B cell (primary cell): Measurements from ENCODE around the gene CAT. TPM values are rescaled to one million over a fixed set of nuclear protein-coding genes. Genes with fewer than 3 reads are reported as not detected.

Experiments
- ATAC-seq: fragments of 200-7000 bp; cut with Tn5 transposase; one replicate; pipeline ENCODE4 v1.10.0; 2021; ENCODE audit warnings: low read depth, mild to moderate bottlenecking, moderate number of reproducible peaks, moderate library complexity
- CTCF ChIA-PET: fragments of 350-600 bp; sonication (Branson Sonifier 250); formaldehyde crosslinking; loops from one replicate; lab custom pipeline; 2021; ENCODE audit warnings: antibody characterized with exemption, inconsistent platforms; lab: Charles Lee
- POLR2A ChIA-PET: fragments of 350-600 bp; sonication (Branson Sonifier 250); formaldehyde crosslinking; loops from one replicate; lab custom pipeline; 2021; ENCODE audit warnings: antibody characterized with exemption; lab: Charles Lee
- DNase-seq: peaks from one replicate; pipeline ENCODE4 v3.0.0; 2013
- H2AFZ ChIP-seq: 2 replicates; pipeline ENCODE4 v1.6.1; 2012; ENCODE audit warnings: mild to moderate bottlenecking, low read depth, low read length; ENCODE audit not compliant: insufficient read depth, poor library complexity, severe bottlenecking
- H3K27ac ChIP-seq, 2 donors: 1 replicate in 1 of 2; 2 replicates in 1 of 2; pipeline ENCODE4 v1.5.1; 2012 to 2013; ENCODE audit warnings: low read length in 2 of 2, mild to moderate bottlenecking in 2 of 2, moderate library complexity in 1 of 2
- H3K27me3 ChIP-seq, 4 experiments: fragments of 200-600 bp in 1 of 4; sonication (generic) in 1 of 4; replicated peaks in 1 of 4; 1 replicate in 2 of 4; 2 replicates in 2 of 4; pipeline versions ENCODE4 v1.6.1 to v1.7.0; 2013 to 2016; ENCODE audit warnings: low read length in 3 of 4, mild to moderate bottlenecking in 2 of 4, mixed read lengths in 1 of 4, moderate library complexity in 1 of 4; ENCODE audit not compliant: insufficient read depth in 4 of 4, control insufficient read depth in 3 of 4; ENCODE audit errors: control extremely low read depth in 1 of 4
- H3K36me3 ChIP-seq, 2 experiments: replicated peaks in 1 of 2; 1 replicate in 1 of 2; 2 replicates in 1 of 2; pipeline versions ENCODE4 v1.6.1 to v1.7.1; 2013; ENCODE audit warnings: low read length in 1 of 2; ENCODE audit not compliant: insufficient read depth in 2 of 2, control insufficient read depth in 1 of 2; ENCODE audit errors: control extremely low read depth in 1 of 2, extremely low read depth in 1 of 2
- H3K4me1 ChIP-seq, 2 donors: fragments of 200-600 bp in 1 of 2; sonication (generic) in 1 of 2; 1 replicate in 1 of 2; 2 replicates in 1 of 2; pipeline versions ENCODE4 v1.5.1 to v1.6.1; 2013 to 2017; ENCODE audit warnings: low read length in 2 of 2; ENCODE audit not compliant: control insufficient read depth in 2 of 2, insufficient read depth in 2 of 2
- H3K4me2 ChIP-seq: replicated peaks from 2 replicates; pipeline ENCODE3; 2012; ENCODE audit warnings: mild to moderate bottlenecking, low read depth, low read length; ENCODE audit not compliant: poor library complexity, severe bottlenecking
- H3K4me3 ChIP-seq, 5 experiments: fragments of 200-600 bp in 1 of 5; sonication (generic) in 1 of 5; 1 replicate in 3 of 5; 2 replicates in 2 of 5; pipeline versions ENCODE4 v1.5.1 to v1.7.0; 2011 to 2016; ENCODE audit warnings: low read length in 4 of 5, mild to moderate bottlenecking in 4 of 5, low read depth in 2 of 5, control low read depth in 1 of 5, moderate library complexity in 1 of 5; ENCODE audit not compliant: insufficient read depth in 1 of 5; ENCODE audit errors: control extremely low read depth in 1 of 5, extremely low read depth in 1 of 5
- H3K79me2 ChIP-seq: fragments of 200-600 bp; sonication (generic); one replicate; pipeline ENCODE4 v1.6.0; 2016; ENCODE audit warnings: low read length; ENCODE audit not compliant: control insufficient read depth, insufficient read depth
- H3K9ac ChIP-seq: fragments of 200-600 bp; sonication (generic); 2 replicates; pipeline ENCODE4 v1.6.1; 2017; ENCODE audit warnings: mild to moderate bottlenecking, low read length, moderate library complexity
- H3K9me3 ChIP-seq, 3 donors: one replicate each; pipeline versions ENCODE4 v1.6.1 to v1.7.1; 2013; ENCODE audit warnings: low read length in 2 of 3; ENCODE audit not compliant: control insufficient read depth in 2 of 3, insufficient read depth in 1 of 3; ENCODE audit errors: control extremely low read depth in 1 of 3
- H4K20me1 ChIP-seq: 2 replicates; pipeline ENCODE4 v1.6.0; 2012; ENCODE audit warnings: mild to moderate bottlenecking, low read length; ENCODE audit not compliant: insufficient read depth, control insufficient read depth, poor library complexity, severe bottlenecking
- H3K27ac Mint-ChIP-seq: one replicate; pipeline ENCODE4 v1.8.0; 2021; ENCODE audit warnings: mixed read lengths
- H3K27me3 Mint-ChIP-seq: one replicate; pipeline ENCODE4 v1.8.0; 2021; ENCODE audit warnings: mixed read lengths
- H3K4me1 Mint-ChIP-seq: one replicate; pipeline ENCODE4 v1.8.0; 2021; ENCODE audit warnings: mixed read lengths
- H3K4me3 Mint-ChIP-seq: one replicate; pipeline ENCODE4 v1.8.0; 2021; ENCODE audit warnings: mixed read lengths
- H3K9me3 Mint-ChIP-seq: one replicate; pipeline ENCODE4 v1.8.0; 2022; ENCODE audit warnings: mixed read lengths; ENCODE audit not compliant: insufficient read depth
- EZH2 ChIP-seq: IDR thresholded peaks from 2 replicates; pipeline ENCODE4 v1.6.1; 2012; ENCODE audit warnings: borderline replicate concordance, low read depth, mild to moderate bottlenecking, moderate library complexity, low read length; ENCODE audit not compliant: insufficient read depth, poor library complexity, severe bottlenecking
- WGBS: methylation state at CpG from one replicate; pipeline ENCODE4 v1.1.5; 2013; ENCODE audit warnings: missing lambda C conversion rate; ENCODE audit not compliant: insufficient coverage; 5-methylcytosine and 5-hydroxymethylcytosine counted together
- intact Hi-C: fragments of 100-400 bp; cut with micrococcal nuclease; formaldehyde crosslinking; loops from one replicate; pipeline ENCODE4 v1.10.0; 2022
- polyA plus RNA-seq: library from polyadenylated mRNA; depleted of rRNA; stranded (reverse); fragments of >200 nt; gene quantifications from 2 replicates; pipeline ENCODE4 v1.2.3, GENCODE V29; 2012
- total RNA-seq, 2 donors: library from RNA; stranded (reverse); fragments of 120-200 nt in 1 of 2; gene quantifications; 1 replicate in 1 of 2; 2 replicates in 1 of 2; pipeline versions ENCODE4 v1.2.3 to v1.2.4, GENCODE V29; 2013 to 2022
- TF ChIP-seq, protein P1 (sequence below): fragments of 200-600 bp; IDR thresholded peaks from one replicate; pipeline ENCODE4 v1.8.0; 2022; ENCODE audit warnings: antibody characterized with exemption, mild to moderate bottlenecking

Gene CAT
- total and polyA plus RNA-seq, 2 donors (not counting 1 experiment from before 2014, with no cell fraction given) = 83.2 to 91.7 TPM

DNA sequence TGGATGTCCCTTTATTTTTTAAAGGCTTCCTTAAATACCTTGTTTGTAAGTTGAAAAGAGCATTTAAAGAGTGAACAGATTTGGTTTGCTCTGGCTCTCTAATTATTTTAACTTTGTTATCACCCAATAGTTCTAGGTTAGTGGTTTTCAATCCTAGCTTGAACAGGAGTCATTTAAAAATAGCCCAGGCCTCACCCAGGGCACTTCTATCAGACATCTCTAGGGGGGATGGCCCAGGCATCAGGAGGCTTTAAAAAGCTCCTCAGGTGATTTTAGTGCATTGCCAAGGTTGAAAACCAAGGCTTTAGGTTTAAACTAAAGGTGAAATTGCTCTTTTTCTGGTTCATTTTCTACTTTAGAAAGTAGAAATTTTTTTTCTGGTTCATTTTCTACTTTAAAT lies 8.3 kb downstream of the CAT start:
- TF ChIP-seq, protein P1, sequence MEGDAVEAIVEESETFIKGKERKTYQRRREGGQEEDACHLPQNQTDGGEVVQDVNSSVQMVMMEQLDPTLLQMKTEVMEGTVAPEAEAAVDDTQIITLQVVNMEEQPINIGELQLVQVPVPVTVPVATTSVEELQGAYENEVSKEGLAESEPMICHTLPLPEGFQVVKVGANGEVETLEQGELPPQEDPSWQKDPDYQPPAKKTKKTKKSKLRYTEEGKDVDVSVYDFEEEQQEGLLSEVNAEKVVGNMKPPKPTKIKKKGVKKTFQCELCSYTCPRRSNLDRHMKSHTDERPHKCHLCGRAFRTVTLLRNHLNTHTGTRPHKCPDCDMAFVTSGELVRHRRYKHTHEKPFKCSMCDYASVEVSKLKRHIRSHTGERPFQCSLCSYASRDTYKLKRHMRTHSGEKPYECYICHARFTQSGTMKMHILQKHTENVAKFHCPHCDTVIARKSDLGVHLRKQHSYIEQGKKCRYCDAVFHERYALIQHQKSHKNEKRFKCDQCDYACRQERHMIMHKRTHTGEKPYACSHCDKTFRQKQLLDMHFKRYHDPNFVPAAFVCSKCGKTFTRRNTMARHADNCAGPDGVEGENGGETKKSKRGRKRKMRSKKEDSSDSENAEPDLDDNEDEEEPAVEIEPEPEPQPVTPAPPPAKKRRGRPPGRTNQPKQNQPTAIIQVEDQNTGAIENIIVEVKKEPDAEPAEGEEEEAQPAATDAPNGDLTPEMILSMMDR = no peak
- no peak for TF ChIP-seq EZH2
- Histone ChIP-seq H3K4me3 (no peak overlapping the region), H3K36me3 (peaks cover 7 to 30% of the 10 kb centered on the region in 2 experiments), H2AFZ (no peak overlapping the region), H3K9me3 (no peaks in the 10 kb centered on the region), H3K79me2 (peaks cover 62% of the 10 kb centered on the region), H3K27ac (no peak overlapping the region), H3K4me1 (peaks cover 45 to 47% of the 10 kb centered on the region in 2 donors), H3K27me3 (no peaks in the 10 kb centered on the region), H3K4me2 (no peak overlapping the region), H4K20me1 (peaks cover 71% of the 10 kb centered on the region), H3K9ac (no peak overlapping the region)
- Mint-ChIP-seq H3K9me3 (no peaks in the 10 kb centered on the region), H3K27ac (no peak overlapping the region), H3K4me1 (peaks cover 62% of the 10 kb centered on the region), H3K27me3 (no peaks in the 10 kb centered on the region), H3K4me3 (no peak overlapping the region)
- no peak for DNase-seq
- no peak for ATAC-seq
- ChIA-PET CTCF (interaction anchor here (1.9 kb wide), 1 partner anchor 273 kb away, joined by 5 read pairs; no protein-coding TSS in a partner anchor), POLR2A (no interaction called here)
- intact Hi-C loops = no loop called here

DNA sequence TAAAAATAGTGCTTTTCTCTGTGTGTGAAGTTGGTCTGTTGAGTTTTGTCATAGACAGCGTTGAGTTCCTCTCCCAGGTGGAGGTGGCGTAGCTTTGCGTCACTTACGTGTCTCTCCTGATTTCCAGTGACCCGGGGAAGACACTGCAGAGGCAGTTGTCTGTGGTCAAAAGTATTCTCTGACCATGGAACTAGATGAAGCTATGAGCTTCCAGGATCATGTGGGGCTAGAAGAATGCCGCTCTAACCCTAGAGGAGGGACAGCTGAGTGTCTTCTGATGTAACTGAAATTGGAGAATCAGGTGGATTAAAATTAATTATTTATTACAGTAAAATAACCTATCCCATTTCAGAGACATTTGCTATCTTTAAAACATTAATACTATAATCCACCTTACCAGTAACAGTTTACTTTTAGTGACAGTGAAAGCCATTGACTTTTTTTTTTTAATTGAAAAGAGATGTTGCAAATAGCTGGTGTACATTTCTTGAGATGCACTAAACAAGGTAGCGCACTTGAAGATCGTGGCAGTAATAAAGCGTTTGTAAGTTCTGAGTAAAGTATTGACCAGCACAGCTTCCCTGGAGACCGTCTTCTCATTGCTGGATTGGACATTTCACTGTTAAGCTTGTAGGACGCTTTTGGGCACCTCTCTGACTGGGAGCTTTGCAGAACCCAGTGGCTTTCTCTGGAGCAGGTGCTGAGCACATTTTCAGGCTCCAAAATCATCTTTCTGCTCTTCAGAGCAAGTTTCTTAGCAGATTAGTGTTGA lies 9.7 kb downstream of the CAT start:
- intact Hi-C loops = no loop called here
- TF ChIP-seq, protein P1 = no peak
- TF ChIP-seq EZH2 = no peak
- ChIA-PET POLR2A (no interaction called here), CTCF (interaction anchor here (0.6 to 1.5 kb wide), 2 partner anchors 9 to 573 kb away, joined by 3 to 5 read pairs; partner anchors contain the start of gene CAT)
- WGBS = 83% methylated on average over 10 of the region's 11 CpGs
- H2AFZ ChIP-seq = no peak overlapping the region
- peaks cover 52% of the 10 kb centered on the region for H3K79me2 ChIP-seq
- H3K9ac ChIP-seq = peak overlapping the region; percentile 21
- no peaks in the 10 kb centered on the region for H3K9me3 ChIP-seq
- peak overlapping the region; percentile 29 for H3K4me2 ChIP-seq
- H3K9me3 Mint-ChIP-seq = no peaks in the 10 kb centered on the region
- H3K27ac ChIP-seq = no peak overlapping the region
- H4K20me1 ChIP-seq = peaks cover 59% of the 10 kb centered on the region
- H3K27ac Mint-ChIP-seq = peak overlapping the region; percentile 39
- H3K4me3 ChIP-seq = no peak overlapping the region
- peaks cover 13 to 44% of the 10 kb centered on the region in 2 experiments for H3K36me3 ChIP-seq
- no peaks in the 10 kb centered on the region for H3K27me3 Mint-ChIP-seq
- H3K4me1 ChIP-seq = peaks cover 35 to 36% of the 10 kb centered on the region in 2 donors
- no peak for ATAC-seq
- no peak for DNase-seq
- H3K27me3 ChIP-seq = no peaks in the 10 kb centered on the region
- peak overlapping the region; percentile 10 for H3K4me3 Mint-ChIP-seq
- peaks cover 51% of the 10 kb centered on the region for H3K4me1 Mint-ChIP-seq
